H9 (cell line): Measurements from ENCODE around the gene KRT28. TPM values are rescaled to one million over a fixed set of nuclear protein-coding genes. Genes with fewer than 3 reads are reported as not detected.

Experiments
- total RNA-seq: library from RNA; stranded (reverse); gene quantifications from 2 replicates; pipeline ENCODE4 v1.2.1, GENCODE V29; 2021

Gene KRT28
- total RNA-seq, 1 experiment from 2014 or later = not detected

Other genes starting within 250 kb of the KRT28 start
- 0.31 TPM in 1 of 2 replicates, not detected in the other for gene CCR7, start 234.5 kb downstream of the KRT28 start, total RNA-seq
- 122 and 126 TPM in 2 replicates for gene SMARCE1, start 152.1 kb downstream of the KRT28 start, total RNA-seq
- 0.13 and 0.18 TPM in 2 replicates for gene KRT222, start 134.8 kb downstream of the KRT28 start, total RNA-seq
- not detected in 2 replicates for gene KRT24, start 96.2 kb downstream of the KRT28 start, total RNA-seq
- gene KRT25, start 44.6 kb downstream of the KRT28 start, total RNA-seq = not detected in 2 replicates
- gene KRT26, start 27.8 kb downstream of the KRT28 start, total RNA-seq = not detected in 2 replicates
- gene KRT27, start 17.4 kb downstream of the KRT28 start, total RNA-seq = not detected in 2 replicates
- 24.0 and 28.4 TPM in 2 replicates for gene KRT10, start 22.7 kb upstream of the KRT28 start, total RNA-seq
- not detected in 2 replicates for gene KRT12, start 67.3 kb upstream of the KRT28 start, total RNA-seq
- not detected in 2 replicates for gene KRT20, start 85.3 kb upstream of the KRT28 start, total RNA-seq
- gene KRT23, start 137.7 kb upstream of the KRT28 start, total RNA-seq = not detected in 2 replicates
- not detected in 2 replicates for gene KRT39, start 167.0 kb upstream of the KRT28 start, total RNA-seq
- gene KRT40, start 184.4 kb upstream of the KRT28 start, total RNA-seq = not detected in 2 replicates
- gene KRTAP3-3, start 194.2 kb upstream of the KRT28 start, total RNA-seq = not detected in 2 replicates
- not detected in 2 replicates for gene KRTAP3-2, start 199.9 kb upstream of the KRT28 start, total RNA-seq
- gene KRTAP3-1, start 209.2 kb upstream of the KRT28 start, total RNA-seq = not detected in 2 replicates
- not detected in 2 replicates for gene KRTAP1-5, start 227.2 kb upstream of the KRT28 start, total RNA-seq
- gene KRTAP1-4, start 230.2 kb upstream of the KRT28 start, total RNA-seq = not detected in 2 replicates
- gene KRTAP1-3, start 234.9 kb upstream of the KRT28 start, total RNA-seq = not detected in 2 replicates
- gene KRTAP1-1, start 241.5 kb upstream of the KRT28 start, total RNA-seq = not detected in 2 replicates
- not detected in 2 replicates for gene KRTAP2-1, start 247.4 kb upstream of the KRT28 start, total RNA-seq